Spleen (tissue), 11 donors: ENCODE measurements around the gene IRF2BP2. TPM values are rescaled to one million over a fixed set of nuclear protein-coding genes. Genes with fewer than 3 reads are reported as not detected.

Experiments
- polyA plus RNA-seq, 3 donors: library from polyadenylated mRNA; stranded (reverse); fragments of 200-250 nt; gene quantifications; one replicate each; pipeline ENCODE4 v1.2.1, GENCODE V29; 2013
- small RNA-seq, 4 donors: library from RNA; depleted of rRNA; stranded (forward); fragments of <200 nt; gene quantifications; one replicate each; pipeline ENCODE3, GENCODE V24; 2016
- total RNA-seq, 7 donors: library from RNA; depleted of rRNA in 3 of 7; stranded (reverse); fragments of >200 nt in 3 of 7; fragmentation: NEBNext Ultra II Directional in 4 of 7; extraction: Animal tissue kit (Norgen Biotek cat#: 25700) in 4 of 7; gene quantifications; one replicate each; pipeline versions ENCODE4 v1.1.0 to v1.2.1, GENCODE V29; 2016 to 2021
- donor health status: healthy with polysubstance abuse.
- donor health status: DM: no; HTN: no; CAD: no; lungs with moderate emphysema.
- donor health status: DM: no; HTN: no; CAD: no.
- donor health status: Bipolar disorder and iron deficiency.
- donor health status: healthy.
- donor health status: DM: no; HTN: no; CAD: no.
- donor health status: DM: yes; HTN: yes; CAD: no.

Gene IRF2BP2
- total and polyA plus RNA-seq, 10 donors: 39.1 to 109 (median 60.3) TPM

Small RNA genes within 50 kb of the gene (small RNA-seq; reads per million reads assigned to genes)
- 0 reads per million in 4 donors for gene RF00096

Other genes with a start within 250 kb of the IRF2BP2 start
- 10 to 100 TPM in 6 of 7 donors, 1 to 10 TPM in 1; 6.9 to 18.9 (median 18.1) TPM for gene COA6, start 236.7 kb downstream of the IRF2BP2 start, total RNA-seq
- 10 to 100 TPM; 44.1 to 57.4 (median 54.0) TPM for gene COA6, start 236.7 kb downstream of the IRF2BP2 start, polyA plus RNA-seq
- 10 to 100 TPM; 27.1 to 41.7 (median 38.9) TPM for gene TARBP1, start 131.0 kb downstream of the IRF2BP2 start, total RNA-seq
- 10 to 100 TPM; 41.1 to 99.7 (median 50.1) TPM for gene TARBP1, start 131.0 kb downstream of the IRF2BP2 start, polyA plus RNA-seq